ENCODE results near the gene TUBB1.
"Not testable (repeated sequence)": the region's sequence is repeated elsewhere in the genome, so short reads cannot be mapped to it uniquely, and the experiment has no call there.

The TUBB1 gene

DNA sequence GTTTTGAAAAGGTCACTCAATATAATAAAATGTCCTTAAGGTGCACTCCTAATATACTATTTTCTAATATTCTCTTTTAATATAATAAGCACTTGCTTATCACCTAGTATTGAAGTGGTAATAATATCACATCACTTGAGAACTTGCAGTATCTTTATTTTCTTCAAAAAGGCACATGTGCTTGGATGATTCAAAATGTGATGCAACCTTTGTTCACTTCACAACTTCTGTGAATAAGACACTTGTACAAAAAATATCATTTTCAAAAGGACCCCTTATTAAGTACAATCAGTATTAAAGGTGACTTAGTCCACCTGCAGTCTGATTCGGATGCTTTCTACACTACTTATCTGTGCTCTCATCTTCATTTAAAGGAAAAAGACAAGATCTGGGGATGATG lies 20.0 kb downstream of the TUBB1 start:
- Histone ChIP-seq H2AFZ (ENCODE audit: low read depth, low read length) (no peak overlapping the region), H3K27me3 (ENCODE audit: low read depth, low read length) (no peaks in the 10 kb centered on the region), H3K9me3 (ENCODE audit: insufficient read depth, low read length) (no peaks in the 10 kb centered on the region), H3K4me3 (ENCODE audit: low read length) (no peak overlapping the region), H3K79me2 (ENCODE audit: low read length) (peaks cover 66% of the 10 kb centered on the region), H3K27ac (ENCODE audit: low read length) (no peak overlapping the region), H3K4me2 (ENCODE audit: low read length) (no peak overlapping the region), H3K9ac (ENCODE audit: low read length) (no peak overlapping the region), H3K4me1 (ENCODE audit: low read length) (peaks cover 34% of the 10 kb centered on the region), H4K20me1 (ENCODE audit: insufficient read depth, low read length) (peaks cover 34% of the 10 kb centered on the region), H3K36me3 (replicated peaks; ENCODE audit: low read depth, low read length) (peaks cover 58% of the 10 kb centered on the region)
- TF ChIP-seq, protein P1, sequence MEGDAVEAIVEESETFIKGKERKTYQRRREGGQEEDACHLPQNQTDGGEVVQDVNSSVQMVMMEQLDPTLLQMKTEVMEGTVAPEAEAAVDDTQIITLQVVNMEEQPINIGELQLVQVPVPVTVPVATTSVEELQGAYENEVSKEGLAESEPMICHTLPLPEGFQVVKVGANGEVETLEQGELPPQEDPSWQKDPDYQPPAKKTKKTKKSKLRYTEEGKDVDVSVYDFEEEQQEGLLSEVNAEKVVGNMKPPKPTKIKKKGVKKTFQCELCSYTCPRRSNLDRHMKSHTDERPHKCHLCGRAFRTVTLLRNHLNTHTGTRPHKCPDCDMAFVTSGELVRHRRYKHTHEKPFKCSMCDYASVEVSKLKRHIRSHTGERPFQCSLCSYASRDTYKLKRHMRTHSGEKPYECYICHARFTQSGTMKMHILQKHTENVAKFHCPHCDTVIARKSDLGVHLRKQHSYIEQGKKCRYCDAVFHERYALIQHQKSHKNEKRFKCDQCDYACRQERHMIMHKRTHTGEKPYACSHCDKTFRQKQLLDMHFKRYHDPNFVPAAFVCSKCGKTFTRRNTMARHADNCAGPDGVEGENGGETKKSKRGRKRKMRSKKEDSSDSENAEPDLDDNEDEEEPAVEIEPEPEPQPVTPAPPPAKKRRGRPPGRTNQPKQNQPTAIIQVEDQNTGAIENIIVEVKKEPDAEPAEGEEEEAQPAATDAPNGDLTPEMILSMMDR (IDR thresholded peaks at IDR 0.05; ENCODE audit: low read depth, low read length) = no peak
- TF ChIP-seq EZH2phosphoT487 (IDR thresholded peaks at IDR 0.05; ENCODE audit: low read depth) = no peak

GRCh38 chr20:59040667-59041066 lies 21.4 kb downstream of the TUBB1 start:
- H3K9me3 ChIP-seq (ENCODE audit: insufficient read depth, low read length) = no peaks in the 10 kb centered on the region
- H4K20me1 ChIP-seq (ENCODE audit: insufficient read depth, low read length) = peaks cover 34% of the 10 kb centered on the region
- peak overlapping the region; percentile 81 for H3K4me2 ChIP-seq (ENCODE audit: low read length)
- no peak overlapping the region for H3K27ac ChIP-seq (ENCODE audit: low read length)
- H3K4me3 ChIP-seq (ENCODE audit: low read length) = peak overlapping the region; percentile 83; the same call in 1 of the 2 replicates
- no peak overlapping the region for H3K9ac ChIP-seq (ENCODE audit: low read length)
- no peaks in the 10 kb centered on the region for H3K27me3 ChIP-seq (ENCODE audit: low read depth, low read length)
- peaks cover 34% of the 10 kb centered on the region for H3K4me1 ChIP-seq (ENCODE audit: low read length)
- peaks cover 66% of the 10 kb centered on the region for H3K79me2 ChIP-seq (ENCODE audit: low read length)
- TF ChIP-seq, protein P1 (IDR thresholded peaks at IDR 0.05; ENCODE audit: low read depth, low read length) = no peak
- no peak for TF ChIP-seq EZH2phosphoT487 (IDR thresholded peaks at IDR 0.05; ENCODE audit: low read depth)
- H3K36me3 ChIP-seq (replicated peaks; ENCODE audit: low read depth, low read length) = peaks cover 49% of the 10 kb centered on the region
- no peak overlapping the region for H2AFZ ChIP-seq (ENCODE audit: low read depth, low read length)

GRCh38 chr20:59041487-59041886 lies 22.3 kb downstream of the TUBB1 start:
- Histone ChIP-seq H3K4me1 (ENCODE audit: low read length) (peaks cover 34% of the 10 kb centered on the region), H3K27ac (ENCODE audit: low read length) (peak overlapping the region; percentile 53; the same call in 1 of the 2 replicates)

DNA sequence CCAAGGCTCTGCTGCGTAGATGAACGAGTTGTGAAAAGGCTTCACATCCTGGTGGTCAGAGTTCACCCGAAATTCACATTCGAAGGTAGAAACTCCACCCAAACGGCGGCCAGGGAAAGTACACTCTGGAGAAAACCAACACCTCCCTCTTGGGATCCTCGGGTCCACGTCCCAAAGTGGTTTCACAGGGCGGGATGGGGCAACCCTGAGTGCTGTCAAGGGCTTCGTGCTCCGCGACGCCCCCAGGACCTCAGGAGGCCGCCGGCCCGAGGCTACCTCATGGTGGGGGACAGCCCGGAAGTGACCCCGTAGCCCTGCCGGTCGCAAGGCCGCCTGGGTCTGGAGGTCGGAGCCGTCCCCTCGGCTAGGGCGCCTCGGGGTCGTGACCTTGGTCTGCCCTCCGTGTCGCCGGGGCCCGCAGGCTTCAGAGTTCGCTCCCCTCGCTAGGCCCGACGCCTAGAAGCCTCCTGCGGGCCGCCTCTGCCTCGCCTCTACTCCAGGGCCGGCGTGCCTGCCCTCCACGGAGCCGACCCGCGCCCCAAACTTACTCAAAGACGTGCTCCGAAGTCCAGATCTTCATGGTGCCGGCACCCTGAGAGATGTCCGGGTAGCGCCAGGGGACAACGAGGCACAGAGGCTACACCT lies 23.0 kb downstream of the TUBB1 start, which contains the start of gene PRELID3B:
TSS of gene PRELID3B (minus strand) at position 636 of the 645 bp plus-strand sequence. CDS start at position 580, 56 bp downstream.
- TF ChIP-seq, protein P1 (IDR thresholded peaks at IDR 0.05; ENCODE audit: low read depth, low read length) = 0 out of 2 replicates have a peak, but pooled peaks have one; percentile 8
- no peak for TF ChIP-seq EZH2phosphoT487 (IDR thresholded peaks at IDR 0.05; ENCODE audit: low read depth)
- Histone ChIP-seq H3K4me2 (ENCODE audit: low read length) (peak within 1 kb of the TSS; percentile 83), H3K4me3 (ENCODE audit: low read length) (peak within 1 kb of the TSS; percentile 83), H3K36me3 (replicated peaks; ENCODE audit: low read depth, low read length) (peaks cover 33% of the 10 kb centered on the region), H4K20me1 (ENCODE audit: insufficient read depth, low read length) (peaks cover 34% of the 10 kb centered on the region), H3K4me1 (ENCODE audit: low read length) (peaks cover 34% of the 10 kb centered on the region), H3K9ac (ENCODE audit: low read length) (peak within 1 kb of the TSS; percentile 91), H3K27ac (ENCODE audit: low read length) (peak within 1 kb of the TSS; percentile 53), H3K27me3 (ENCODE audit: low read depth, low read length) (no peaks in the 10 kb centered on the region), H3K9me3 (ENCODE audit: insufficient read depth, low read length) (no peaks in the 10 kb centered on the region), H3K79me2 (ENCODE audit: low read length) (peaks cover 56% of the 10 kb centered on the region), H2AFZ (ENCODE audit: low read depth, low read length) (peak within 1 kb of the TSS; percentile 90)

More at GRCh38 chr20:59041487-59041886, 22.3 kb downstream of the TUBB1 start:
- H3K9me3 ChIP-seq (ENCODE audit: insufficient read depth, low read length); H2AFZ ChIP-seq (ENCODE audit: low read depth, low read length); H3K27me3 ChIP-seq (ENCODE audit: low read depth, low read length): not testable (repeated sequence)
- H3K4me3 ChIP-seq (ENCODE audit: low read length) = peak overlapping the region; percentile 83
- H3K9ac ChIP-seq (ENCODE audit: low read length) = peak overlapping the region; percentile 82
- peaks cover 41% of the 10 kb centered on the region for H3K36me3 ChIP-seq (replicated peaks; ENCODE audit: low read depth, low read length)
- H3K79me2 ChIP-seq (ENCODE audit: low read length) = peaks cover 61% of the 10 kb centered on the region
- peak overlapping the region; percentile 81 for H3K4me2 ChIP-seq (ENCODE audit: low read length)
- peaks cover 34% of the 10 kb centered on the region for H4K20me1 ChIP-seq (ENCODE audit: insufficient read depth, low read length)
